Fibroblast of mammary gland (primary cell): ENCODE data around the gene SYCE3.

Source experiments
- DNase-seq: peaks from one replicate; pipeline ENCODE4 v3.0.0-alpha.2; 2010; ENCODE audit warnings: low read depth
- H3K4me3 ChIP-seq: 2 replicates; pipeline ENCODE4 v1.5.1; 2011; ENCODE audit warnings: low read depth, mild to moderate bottlenecking, low read length, moderate library complexity; ENCODE audit not compliant: control insufficient read depth
- CTCF ChIP-seq: conservative IDR thresholded peaks from 2 replicates; pipeline ENCODE4 v1.5.1; 2011; ENCODE audit warnings: low read depth, low read length, inconsistent platforms; ENCODE audit not compliant: control insufficient read depth, insufficient read depth

SYCE3 gene

GRCh38 chr22:50569896-50570535, 7.3 kb upstream of the SYCE3 start:
- DNase-seq, result no peak
- no peak overlapping the region for H3K4me3 ChIP-seq
- no peak for TF ChIP-seq CTCF

- no peak for TF ChIP-seq CTCF
- no peak overlapping the region for H3K4me3 ChIP-seq
- no peak for DNase-seq
These were observed 6.3 kb upstream of the SYCE3 start for GRCh38 chr22:50569041-50569459.

GRCh38 chr22:50568626-50569025, 5.9 kb upstream of the SYCE3 start:
- no peak overlapping the region for H3K4me3 ChIP-seq
- no peak for DNase-seq
- no peak for TF ChIP-seq CTCF

GRCh38 chr22:50567721-50568252, 5.1 kb upstream of the SYCE3 start:
- DNase-seq, result no peak
- TF ChIP-seq CTCF, result no peak
- no peak overlapping the region for H3K4me3 ChIP-seq

GRCh38 chr22:50564289-50564688, 1.6 kb upstream of the SYCE3 start:
- DNase-seq, result no peak
- no peak overlapping the region for H3K4me3 ChIP-seq
- no peak for TF ChIP-seq CTCF

- TF ChIP-seq CTCF, result no peak
- H3K4me3 ChIP-seq, result peak overlapping the region; percentile 57
- no peak for DNase-seq
These were observed 868 bp upstream of the SYCE3 start for GRCh38 chr22:50563413-50564160.
